Small intestine (tissue), 7 donors: ENCODE data around the gene USP46. TPM values are rescaled to one million over a fixed set of nuclear protein-coding genes. Genes with fewer than 3 reads are reported as not detected.

Source experiments
- DNase-seq, 2 donors: peaks; one replicate each; pipeline versions ENCODE4 v3.0.0 to v3.0.0-alpha.2; 2013
- FAIRE-seq: peaks from 2 replicates; lab custom pipeline; 2012; peaks lifted over from hg19 to GRCh38; lab: Jason Lieb, UNC
- H3K27ac ChIP-seq, 3 donors: one replicate each; pipeline ENCODE4 v1.5.1; 2013; ENCODE audit warnings: low read length in 2 of 3, mild to moderate bottlenecking in 2 of 3, control low read depth in 1 of 3, inconsistent platforms in 1 of 3, low read depth in 1 of 3, moderate library complexity in 1 of 3
- H3K27me3 ChIP-seq, 3 donors: one replicate each; pipeline ENCODE4 v1.6.1; 2013; ENCODE audit warnings: low read length in 3 of 3, inconsistent platforms in 1 of 3; ENCODE audit not compliant: control insufficient read depth in 3 of 3, insufficient read depth in 3 of 3
- H3K36me3 ChIP-seq, 3 donors: one replicate each; pipeline ENCODE4 v1.6.1; 2013; ENCODE audit warnings: low read length in 3 of 3, inconsistent platforms in 1 of 3, low read depth in 1 of 3, mild to moderate bottlenecking in 1 of 3, moderate library complexity in 1 of 3; ENCODE audit not compliant: control insufficient read depth in 3 of 3, insufficient read depth in 2 of 3
- H3K4me1 ChIP-seq, 3 donors: one replicate each; pipeline ENCODE4 v1.6.1; 2013; ENCODE audit warnings: low read length in 2 of 3, inconsistent platforms in 1 of 3, low read depth in 1 of 3, mild to moderate bottlenecking in 1 of 3, moderate library complexity in 1 of 3; ENCODE audit not compliant: control insufficient read depth in 3 of 3, insufficient read depth in 2 of 3
- H3K4me3 ChIP-seq, 3 donors: one replicate each; pipeline ENCODE4 v1.5.1; 2013; ENCODE audit warnings: low read length in 3 of 3, control low read depth in 1 of 3, inconsistent platforms in 1 of 3, low read depth in 1 of 3, mild to moderate bottlenecking in 1 of 3, moderate library complexity in 1 of 3
- H3K9me3 ChIP-seq, 2 donors: one replicate each; pipeline ENCODE4 v1.6.1; 2013; ENCODE audit warnings: low read depth in 1 of 2, low read length in 1 of 2; ENCODE audit not compliant: control insufficient read depth in 2 of 2, insufficient read depth in 1 of 2
- WGBS, 3 donors: extraction: QIAGEN DNeasy Blood & Tissue Kit; methylation state at CpG; one replicate each; pipeline ENCODE4 v1.1.7; 2013; 5-methylcytosine and 5-hydroxymethylcytosine counted together
- polyA plus RNA-seq, 4 donors: library from polyadenylated mRNA; stranded (reverse) in 3 of 4; unstranded in 1 of 4; fragments of 200-250 nt in 3 of 4; fragments of 120-200 nt in 1 of 4; gene quantifications; one replicate each; pipeline versions ENCODE4 v1.2.1 to v1.2.3, GENCODE V29; 2013
- donor health status: healthy with polysubstance abuse.
- donor health status: control.
- donor health status: control.
- donor health status: Bipolar disorder and iron deficiency.
- donor health status: healthy.

Gene USP46
- polyA plus RNA-seq, 4 donors = 2.2 to 11.8 (median 3.6) TPM

DNA sequence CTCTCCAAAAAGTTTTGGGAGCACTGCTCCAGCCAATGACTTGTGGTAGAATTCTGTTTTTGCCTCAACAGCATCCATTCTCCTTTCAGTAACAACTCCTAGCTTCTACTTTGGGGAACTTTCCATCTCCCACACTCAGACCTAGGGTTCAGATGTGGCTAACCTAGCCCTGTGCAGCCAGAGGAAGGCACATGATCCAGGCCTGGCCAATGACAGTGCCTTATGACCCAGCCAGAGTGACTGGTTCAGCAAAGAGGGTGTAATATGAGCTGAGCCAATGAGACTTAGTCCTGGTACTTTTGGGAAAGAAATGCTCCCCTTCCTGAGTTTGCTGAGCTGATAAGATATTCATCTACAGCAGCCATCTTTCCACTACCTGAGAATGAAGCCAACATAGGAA, 5.4 kb upstream of the USP46 start:
- Histone ChIP-seq H3K9me3 (peaks cover 0 to 6% of the 10 kb centered on the region in 2 donors), H3K27ac (no peak overlapping the region), H3K27me3 (no peaks in the 10 kb centered on the region), H3K4me1 (peaks cover 2 to 26% (median 7%) of the 10 kb centered on the region in 3 donors), H3K36me3 (peaks cover 0 to 5% (median 0%) of the 10 kb centered on the region in 3 donors), H3K4me3 (no peak overlapping the region)
- no peak for FAIRE-seq
- no peak for DNase-seq

DNA sequence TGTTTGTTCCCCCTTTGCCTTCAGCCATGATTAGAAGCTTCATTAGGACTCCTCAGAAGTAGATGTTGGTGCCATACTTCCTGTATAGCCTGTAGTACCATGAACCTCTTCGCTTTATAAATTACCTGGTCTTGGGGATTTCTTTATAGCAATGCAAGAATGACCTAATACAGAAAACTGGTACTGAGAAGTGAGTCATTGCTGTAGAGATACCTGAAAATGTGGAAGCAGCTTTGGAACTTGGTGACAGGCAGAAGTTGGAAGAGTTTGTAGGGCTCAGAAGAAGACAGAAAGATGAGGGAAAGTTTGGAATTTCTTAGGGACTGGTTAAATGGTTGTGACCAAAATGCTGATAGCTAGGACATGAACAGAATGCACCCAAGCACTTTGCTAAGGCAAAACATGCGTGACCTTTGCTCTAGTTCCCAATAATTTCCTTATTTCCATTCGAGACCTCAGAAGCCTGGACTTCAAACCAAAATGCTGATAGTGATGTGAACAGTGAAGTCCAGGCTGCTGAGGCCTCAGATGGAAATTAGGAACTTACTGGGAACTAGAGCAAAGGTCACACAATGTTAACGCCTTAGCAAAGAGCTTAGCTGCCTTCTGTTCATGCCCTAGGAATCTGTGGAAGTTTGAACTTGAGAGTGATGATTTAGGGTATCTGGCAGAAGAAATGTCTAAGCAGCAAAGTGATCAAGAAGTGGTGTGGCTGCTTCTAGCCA, 3.0 kb upstream of the USP46 start:
- WGBS, 3 donors = 39 to 68% (median 63%) methylated on average over 4 of the region's 4 CpGs
- Histone ChIP-seq H3K36me3 (peaks cover 0 to 5% (median 0%) of the 10 kb centered on the region in 3 donors), H3K27ac (peak overlapping the region in 1 of 3 donors; percentile 63), H3K27me3 (no peaks in the 10 kb centered on the region), H3K4me1 (peaks cover 6 to 35% (median 12%) of the 10 kb centered on the region in 3 donors), H3K9me3 (peaks cover 0 to 6% of the 10 kb centered on the region in 2 donors), H3K4me3 (no peak overlapping the region)
- DNase-seq (peak; percentile 58 to 79), FAIRE-seq (no peak)

DNA sequence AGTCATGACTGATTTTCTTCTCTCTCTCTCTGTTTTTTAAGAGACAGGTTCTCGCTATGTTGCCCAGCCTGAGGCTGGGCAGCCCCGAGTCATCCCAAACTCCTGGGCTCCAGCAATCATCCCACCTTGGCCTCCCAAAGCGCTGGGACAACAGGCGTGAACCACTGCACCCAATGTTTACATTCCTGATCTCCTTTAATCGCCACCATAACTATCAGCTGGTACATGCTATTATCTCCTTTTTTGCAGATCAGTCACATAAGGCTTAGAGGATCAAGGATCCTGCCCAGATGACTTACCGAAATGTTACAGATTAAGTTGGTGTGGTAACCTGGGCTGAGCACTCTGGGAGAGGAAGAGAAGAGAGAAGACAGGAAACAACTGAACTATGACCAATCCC, 1.5 kb upstream of the USP46 start:
- H3K4me3 ChIP-seq = peak overlapping the region in 1 of 3 donors; percentile 83
- 62 to 82% (median 69%) methylated on average over 6 of the region's 6 CpGs for WGBS, 3 donors

DNA sequence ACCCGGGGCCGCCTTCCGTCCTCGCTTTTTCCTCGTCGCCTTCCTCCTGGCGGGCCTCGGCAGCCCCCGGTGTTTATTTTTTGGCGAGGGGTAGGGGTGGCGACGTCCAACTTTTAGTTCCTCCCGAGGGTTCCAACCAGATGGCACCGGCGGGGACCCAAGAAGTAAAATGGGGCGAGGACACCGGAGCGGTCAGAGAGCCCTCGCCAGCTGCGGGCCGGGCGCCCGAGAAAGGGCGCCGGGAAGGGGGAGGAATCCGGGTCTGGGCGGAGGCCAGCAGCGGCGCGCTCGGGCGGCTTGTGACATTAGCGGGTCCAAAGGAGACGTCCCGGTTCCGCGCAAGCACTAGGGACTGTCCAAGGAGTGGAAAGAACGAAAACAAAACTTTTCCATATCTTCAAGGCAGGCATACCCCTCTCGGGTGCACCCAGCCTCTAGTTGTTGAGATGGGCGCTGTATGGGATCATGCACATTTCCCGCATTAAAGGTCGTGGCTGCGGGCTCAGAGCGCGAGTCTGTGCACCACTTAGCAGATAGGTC, 691 bp upstream of the USP46 start:
- peaks cover 6 to 35% (median 12%) of the 10 kb centered on the region in 3 donors for H3K4me1 ChIP-seq
- 1% methylated on average over 45 of the region's 45 CpGs for WGBS, 3 donors
- FAIRE-seq (no peak), DNase-seq (peak; percentile 71 to 80)
- peak overlapping the region; percentile 89 to 98 (median 96) for H3K27ac ChIP-seq
- H3K36me3 ChIP-seq = peaks cover 0 to 8% (median 0%) of the 10 kb centered on the region in 3 donors
- H3K4me3 ChIP-seq = peak overlapping the region; percentile 80 to 88 (median 83)
- H3K27me3 ChIP-seq = no peaks in the 10 kb centered on the region
- H3K9me3 ChIP-seq = peaks cover 0 to 6% of the 10 kb centered on the region in 2 donors

More for the DNA sequence above, 1.5 kb upstream of the USP46 start:
- Histone ChIP-seq H3K9me3 (peaks cover 0 to 6% of the 10 kb centered on the region in 2 donors), H3K4me1 (peaks cover 6 to 35% (median 12%) of the 10 kb centered on the region in 3 donors), H3K27ac (peak overlapping the region in 1 of 3 donors; percentile 89), H3K36me3 (peaks cover 0 to 8% (median 0%) of the 10 kb centered on the region in 3 donors), H3K27me3 (no peaks in the 10 kb centered on the region)
- DNase-seq (peak in 1 of 2 donors; percentile 32), FAIRE-seq (no peak)

DNA sequence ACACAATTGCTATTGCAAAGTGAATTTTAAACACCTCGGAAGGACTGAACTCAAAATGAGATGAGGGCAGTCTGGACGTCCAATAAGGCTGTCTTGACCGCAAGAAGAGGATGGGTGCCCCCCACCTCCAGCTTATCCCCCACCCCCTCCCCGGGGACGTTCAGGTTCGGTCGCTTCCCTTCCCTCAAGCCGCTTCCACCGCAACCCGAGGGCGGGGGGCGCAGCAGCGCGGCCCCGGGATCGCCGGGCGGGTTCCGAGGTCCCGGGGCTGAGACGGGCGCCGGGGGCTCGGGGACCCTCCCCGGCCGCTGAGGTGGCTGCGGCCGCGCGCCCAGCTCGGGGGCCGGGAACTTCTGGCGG, 480 bp downstream of the USP46 start:
- Histone ChIP-seq H3K9me3 (peaks cover 0 to 6% of the 10 kb centered on the region in 2 donors), H3K27ac (peak overlapping the region in 2 of 3 donors; percentile 77 to 93), H3K4me1 (peaks cover 6 to 35% (median 12%) of the 10 kb centered on the region in 3 donors), H3K27me3 (no peaks in the 10 kb centered on the region), H3K36me3 (peaks cover 0 to 8% (median 0%) of the 10 kb centered on the region in 3 donors), H3K4me3 (peak overlapping the region; percentile 80 to 88 (median 83))
- DNase-seq = peak in 1 of 2 donors; percentile 52
- FAIRE-seq = no peak
- WGBS, 3 donors = 1 to 2% (median 1%) methylated on average over 10 to 33 of the region's 33 CpGs

DNA sequence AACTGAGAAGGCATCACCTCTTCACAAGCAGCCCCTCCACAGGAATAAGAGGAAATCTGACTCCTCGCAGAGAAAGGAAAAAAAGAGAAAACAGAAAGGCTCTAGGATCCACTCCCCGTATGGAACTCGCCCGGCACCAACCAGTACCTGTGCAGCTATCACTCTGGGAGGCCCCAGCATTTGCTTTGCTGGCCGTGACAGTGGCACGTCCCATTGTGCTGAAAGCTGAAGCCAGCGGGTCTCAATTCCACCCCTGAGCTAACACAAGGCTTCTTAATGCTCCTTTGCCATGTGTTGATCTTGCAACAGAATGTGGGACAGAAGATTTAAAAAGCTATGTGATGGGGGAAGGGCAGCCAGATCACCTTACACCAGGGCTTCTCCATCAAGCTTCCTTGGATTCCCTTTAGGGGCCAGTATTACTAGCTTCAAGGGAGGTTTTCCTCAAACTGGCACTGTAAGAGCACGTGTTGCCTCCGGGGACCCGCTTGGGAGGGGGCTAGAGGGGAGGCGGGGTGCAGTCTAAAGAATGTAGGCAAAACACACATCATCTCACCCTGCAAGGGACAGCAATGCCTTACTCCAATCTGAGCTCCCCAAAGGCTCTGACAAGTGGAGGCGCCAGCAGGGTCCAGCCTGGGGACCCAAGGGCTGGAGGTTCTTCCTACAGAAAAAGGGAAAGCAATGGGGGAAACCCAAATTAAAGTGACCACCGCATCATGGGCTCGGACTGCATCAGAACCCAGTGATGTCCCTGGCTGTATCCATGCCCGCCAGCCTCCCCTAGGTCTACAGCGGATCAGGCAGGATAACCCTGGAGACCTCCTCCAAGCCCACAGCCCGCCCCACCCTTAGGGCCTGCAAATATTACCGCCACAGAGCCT, 1.2 kb downstream of the USP46 start:
- Histone ChIP-seq H3K4me3 (peak overlapping the region in 2 of 3 donors; percentile 83 to 88), H3K4me1 (peaks cover 5 to 30% (median 12%) of the 10 kb centered on the region in 3 donors), H3K9me3 (peaks cover 0 to under 1% of the 10 kb centered on the region in 2 donors), H3K27me3 (no peaks in the 10 kb centered on the region), H3K27ac (peak overlapping the region in 2 of 3 donors; percentile 42 to 93), H3K36me3 (peaks cover 0 to 6% (median 0%) of the 10 kb centered on the region in 3 donors)
- DNase-seq = peak in 1 of 2 donors; percentile 66
- 64 to 71% (median 70%) methylated on average over 18 of the region's 18 CpGs for WGBS, 3 donors
- FAIRE-seq = no peak

DNA sequence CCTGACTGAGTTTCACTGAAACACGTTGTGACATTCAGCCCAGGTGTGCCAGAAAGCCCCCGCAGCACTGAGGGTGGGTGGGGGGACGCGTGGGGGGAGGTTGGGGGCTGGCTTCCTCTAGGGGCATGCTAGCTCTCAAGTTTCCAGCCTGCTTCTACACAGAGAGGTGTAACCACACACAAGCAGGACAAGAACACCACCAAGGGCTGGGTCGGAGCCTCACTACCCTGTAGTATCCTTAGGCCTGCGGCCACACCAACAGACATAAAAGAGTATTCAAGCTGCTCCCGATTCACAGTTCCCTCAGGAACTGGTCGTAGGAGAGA, 1.8 kb downstream of the USP46 start:
- H3K27ac ChIP-seq = no peak overlapping the region
- H3K4me1 ChIP-seq = peaks cover 4 to 24% (median 11%) of the 10 kb centered on the region in 3 donors
- peaks cover 0 to 5% (median 0%) of the 10 kb centered on the region in 3 donors for H3K36me3 ChIP-seq
- H3K27me3 ChIP-seq = no peaks in the 10 kb centered on the region
- FAIRE-seq = no peak
- H3K4me3 ChIP-seq = no peak overlapping the region
- H3K9me3 ChIP-seq = no peaks in the 10 kb centered on the region
- 79 to 89% (median 84%) methylated on average over 8 of the region's 8 CpGs for WGBS, 3 donors
- DNase-seq = no peak

DNA sequence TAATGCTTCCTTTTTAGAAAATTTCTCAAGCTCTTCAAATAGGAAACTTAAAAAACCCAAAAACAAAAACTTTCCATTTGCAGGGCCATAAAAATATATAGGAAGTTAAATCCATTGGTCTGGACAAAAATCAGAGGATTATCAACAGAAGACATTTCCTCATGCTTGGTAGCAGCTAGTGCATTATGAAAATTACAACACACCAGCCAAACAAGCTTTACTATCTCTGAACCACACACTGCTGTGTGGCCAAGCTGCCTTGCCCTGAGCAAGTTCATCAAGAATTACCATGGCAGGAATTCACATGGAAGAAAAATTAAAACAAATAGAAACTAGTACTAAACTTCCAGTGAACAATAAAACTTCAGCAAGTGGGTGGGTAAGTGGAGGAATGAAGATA, 3.6 kb downstream of the USP46 start:
- no peak for FAIRE-seq
- H3K4me3 ChIP-seq = no peak overlapping the region
- H3K4me1 ChIP-seq = peaks cover 4 to 14% (median 5%) of the 10 kb centered on the region in 3 donors
- H3K36me3 ChIP-seq = peaks cover 0 to 5% (median 0%) of the 10 kb centered on the region in 3 donors
- no peak overlapping the region for H3K27ac ChIP-seq
- no peaks in the 10 kb centered on the region for H3K27me3 ChIP-seq
- DNase-seq = no peak
- no peaks in the 10 kb centered on the region for H3K9me3 ChIP-seq
